MM.1S (cell line): ENCODE measurements around the gene DAND5.
A peak's percentile ranks its signal among the peaks of the same experiment; 100 is the strongest.

Source experiments
- DNase-seq: peaks from one replicate; pipeline ENCODE4 v3.0.0-alpha.2; 2015
- H2AFZ ChIP-seq: fragments of 300-600 bp; sonication (generic); 2 replicates; pipeline ENCODE4 v1.6.0; 2016; ENCODE audit warnings: antibody characterized with exemption, low read length
- H3F3A ChIP-seq: fragments of 300-600 bp; sonication (generic); 2 replicates; pipeline ENCODE4 v1.6.1; 2016; ENCODE audit warnings: mild to moderate bottlenecking, antibody characterized with exemption, low read length, moderate library complexity, mixed read lengths; ENCODE audit not compliant: insufficient read depth
- H3K27ac ChIP-seq: fragments of 300-600 bp; sonication (generic); 2 replicates; pipeline ENCODE4 v1.5.1; 2016; ENCODE audit warnings: mild to moderate bottlenecking, low read length
- H3K27me3 ChIP-seq: fragments of 300-600 bp; sonication (generic); replicated peaks from 2 replicates; pipeline ENCODE4 v1.6.0; 2016; ENCODE audit warnings: low read length; ENCODE audit not compliant: insufficient read depth
- H3K36me3 ChIP-seq: fragments of 300-600 bp; sonication (generic); replicated peaks from 2 replicates; pipeline ENCODE4 v1.6.1; 2016; ENCODE audit warnings: mild to moderate bottlenecking, low read length, mixed read lengths; ENCODE audit not compliant: insufficient read depth
- H3K4me1 ChIP-seq: fragments of 300-600 bp; sonication (generic); 2 replicates; pipeline ENCODE4 v1.6.1; 2016; ENCODE audit warnings: low read length, mixed read lengths
- H3K4me2 ChIP-seq: fragments of 300-600 bp; sonication (generic); 2 replicates; pipeline ENCODE4 v1.6.0; 2016; ENCODE audit warnings: low read depth, low read length
- H3K4me3 ChIP-seq: fragments of 300-600 bp; sonication (generic); 2 replicates; pipeline ENCODE4 v1.5.1; 2016; ENCODE audit warnings: low read length, mixed read lengths
- H3K79me2 ChIP-seq: fragments of 300-600 bp; sonication (generic); 2 replicates; pipeline ENCODE4 v1.6.1; 2016; ENCODE audit warnings: mixed run types, low read length, mixed read lengths
- H3K9ac ChIP-seq: fragments of 300-600 bp; sonication (generic); 2 replicates; pipeline ENCODE4 v1.6.1; 2016; ENCODE audit warnings: low read length, mixed read lengths
- H3K9me2 ChIP-seq: fragments of 300-600 bp; sonication (generic); replicated peaks from 2 replicates; pipeline ENCODE4 v1.6.1; 2016; ENCODE audit warnings: mild to moderate bottlenecking, low read length, mixed read lengths; ENCODE audit not compliant: insufficient read depth
- H3K9me3 ChIP-seq: fragments of 300-600 bp; sonication (generic); replicated peaks from 2 replicates; pipeline ENCODE4 v1.6.1; 2016; ENCODE audit warnings: mild to moderate bottlenecking, low read length, mixed read lengths; ENCODE audit not compliant: insufficient read depth
- H4K20me1 ChIP-seq: fragments of 300-600 bp; sonication (generic); 2 replicates; pipeline ENCODE4 v1.6.1; 2016; ENCODE audit warnings: mild to moderate bottlenecking, low read length, moderate library complexity, mixed read lengths; ENCODE audit not compliant: insufficient read depth
- CTCF ChIP-seq: fragments of 300-600 bp; sonication (generic); IDR thresholded peaks from 2 replicates; pipeline ENCODE4 v1.5.1; 2016; ENCODE audit warnings: antibody characterized with exemption, low read length, mixed read lengths
- EZH2 ChIP-seq: fragments of 300-600 bp; sonication (generic); optimal IDR thresholded peaks from 2 replicates; pipeline ENCODE3; 2017; ENCODE audit warnings: low read depth, mild to moderate bottlenecking, antibody characterized with exemption, low read length, mixed read lengths
- EZH2phosphoT487 ChIP-seq: fragments of 300-600 bp; sonication (generic); IDR thresholded peaks from 2 replicates; pipeline ENCODE4 v1.6.1; 2018; ENCODE audit warnings: antibody characterized with exemption, low read length

DAND5 gene

GRCh38 chr19:12987190-12987589 is 17.8 kb downstream of the DAND5 start:
- Histone ChIP-seq H3K4me1 (peaks cover 33% of the 10 kb centered on the region), H3K27me3 (peaks cover 18% of the 10 kb centered on the region)
- no peak for TF ChIP-seq CTCF

GRCh38 chr19:12987781-12988180 is 18.4 kb downstream of the DAND5 start:
- peak overlapping the region; percentile 23; the same call in 1 of the 2 replicates for H3K4me2 ChIP-seq
- H3K4me1 ChIP-seq, result peaks cover 33% of the 10 kb centered on the region
- no peak overlapping the region for H3K9ac ChIP-seq
- no peaks in the 10 kb centered on the region for H4K20me1 ChIP-seq
- DNase-seq, result peak; percentile 75
- no peak overlapping the region for H3K4me3 ChIP-seq
- peaks cover 12% of the 10 kb centered on the region for H3K27me3 ChIP-seq
- no peaks in the 10 kb centered on the region for H3K36me3 ChIP-seq
- no peak for TF ChIP-seq EZH2
- TF ChIP-seq EZH2phosphoT487, result no peak
- TF ChIP-seq CTCF, result no peak
- H3K9me3 ChIP-seq, result no peaks in the 10 kb centered on the region
- H3K27ac ChIP-seq, result peak overlapping the region; percentile 15; the same call in 1 of the 2 replicates
- H2AFZ ChIP-seq, result no peak overlapping the region
- H3F3A ChIP-seq, result no peaks in the 10 kb centered on the region
- no peaks in the 10 kb centered on the region for H3K79me2 ChIP-seq
- no peaks in the 10 kb centered on the region for H3K9me2 ChIP-seq

More at GRCh38 chr19:12987190-12987589, 17.8 kb downstream of the DAND5 start:
- Histone ChIP-seq H3K9me3 (no peaks in the 10 kb centered on the region), H3K9me2 (no peaks in the 10 kb centered on the region), H4K20me1 (no peaks in the 10 kb centered on the region), H3F3A (no peaks in the 10 kb centered on the region), H3K36me3 (no peaks in the 10 kb centered on the region), H3K4me3 (no peak overlapping the region), H3K4me2 (peak overlapping the region; percentile 23; the same call in 1 of the 2 replicates), H3K79me2 (no peaks in the 10 kb centered on the region), H3K27ac (peak overlapping the region; percentile 15; the same call in 1 of the 2 replicates), H2AFZ (no peak overlapping the region), H3K9ac (no peak overlapping the region)
- DNase-seq, result no peak

GRCh38 chr19:12990431-12990830 is 21.1 kb downstream of the DAND5 start:
- no peaks in the 10 kb centered on the region for H4K20me1 ChIP-seq
- no peak overlapping the region for H3K4me3 ChIP-seq
- H3K79me2 ChIP-seq, result no peaks in the 10 kb centered on the region
- H3K4me1 ChIP-seq, result peaks cover 18% of the 10 kb centered on the region
- H3K27ac ChIP-seq, result no peak overlapping the region
- H3K9ac ChIP-seq, result no peak overlapping the region
- no peaks in the 10 kb centered on the region for H3K36me3 ChIP-seq
- no peaks in the 10 kb centered on the region for H3K9me2 ChIP-seq
- H2AFZ ChIP-seq, result no peak overlapping the region
- no peak overlapping the region for H3K4me2 ChIP-seq
- TF ChIP-seq EZH2 (no peak), CTCF (no peak), EZH2phosphoT487 (no peak)
- H3K9me3 ChIP-seq, result no peaks in the 10 kb centered on the region
- no peaks in the 10 kb centered on the region for H3F3A ChIP-seq
- H3K27me3 ChIP-seq, result peaks cover 24% of the 10 kb centered on the region
- DNase-seq, result no peak
